H9 (cell line): Measurements from ENCODE around the gene RAD51C. TPM values are rescaled to one million over a fixed set of nuclear protein-coding genes. Genes with fewer than 3 reads are reported as not detected.

Source experiments
- DNase-seq: peaks from one replicate; pipeline ENCODE4 v3.0.0-alpha.2; 2017
- H2AFZ ChIP-seq: one replicate; pipeline ENCODE4 v1.6.1; 2013; ENCODE audit warnings: mild to moderate bottlenecking, low read length, control low read depth, moderate library complexity
- H2AK5ac ChIP-seq: 2 replicates; pipeline ENCODE4 v1.6.1; 2013; ENCODE audit warnings: low read length, control low read depth, mixed read lengths; ENCODE audit not compliant: insufficient read length
- H2BK120ac ChIP-seq: one replicate; pipeline ENCODE4 v1.6.1; 2013; ENCODE audit warnings: low read depth, mild to moderate bottlenecking, low read length, control low read depth, inconsistent platforms; ENCODE audit not compliant: poor library complexity, severe bottlenecking
- H2BK12ac ChIP-seq: 2 replicates; pipeline ENCODE4 v1.6.1; 2013; ENCODE audit warnings: low read length, control low read depth, mixed read lengths, low read depth; ENCODE audit not compliant: insufficient read length
- H2BK15ac ChIP-seq: 2 replicates; pipeline ENCODE4 v1.6.1; 2013; ENCODE audit warnings: low read depth, low read length, control low read depth
- H2BK20ac ChIP-seq: one replicate; pipeline ENCODE4 v1.6.1; 2013; ENCODE audit warnings: low read depth, mild to moderate bottlenecking, low read length, control low read depth, inconsistent platforms; ENCODE audit not compliant: poor library complexity, severe bottlenecking
- H2BK5ac ChIP-seq: 2 replicates; pipeline ENCODE4 v1.6.1; 2013; ENCODE audit warnings: low read length, control low read depth, mixed read lengths; ENCODE audit not compliant: insufficient read length
- H3K14ac ChIP-seq: 2 replicates; pipeline ENCODE4 v1.6.1; 2013; ENCODE audit warnings: low read length, control low read depth; ENCODE audit not compliant: insufficient read depth
- H3K18ac ChIP-seq: 2 replicates; pipeline ENCODE4 v1.6.1; 2013; ENCODE audit warnings: low read depth, mild to moderate bottlenecking, mixed read lengths, low read length, control low read depth; ENCODE audit not compliant: insufficient read length
- H3K23ac ChIP-seq: 2 replicates; pipeline ENCODE4 v1.6.1; 2013; ENCODE audit warnings: low read length, control low read depth, mixed read lengths, low read depth; ENCODE audit not compliant: insufficient read length
- H3K23me2 ChIP-seq: 2 replicates; pipeline ENCODE4 v1.6.1; 2013; ENCODE audit warnings: low read depth, mild to moderate bottlenecking, mixed read lengths, low read length, control low read depth; ENCODE audit not compliant: insufficient read length, poor library complexity, severe bottlenecking
- H3K27ac ChIP-seq: 2 replicates; pipeline ENCODE4 v1.5.1; 2013; ENCODE audit warnings: low read length, control low read depth, mixed read lengths, low read depth; ENCODE audit not compliant: insufficient read length
- H3K27me3 ChIP-seq: 2 replicates; pipeline ENCODE4 v1.6.1; 2013; ENCODE audit warnings: low read length, control low read depth, inconsistent platforms; ENCODE audit not compliant: insufficient read depth
- H3K4ac ChIP-seq: 2 replicates; pipeline ENCODE4 v1.6.1; 2013; ENCODE audit warnings: low read depth, mild to moderate bottlenecking, control low read depth, inconsistent platforms, low read length, moderate library complexity
- H3K4me1 ChIP-seq: 2 replicates; pipeline ENCODE4 v1.6.1; 2013; ENCODE audit warnings: low read length, control low read depth, inconsistent platforms; ENCODE audit not compliant: insufficient read depth
- H3K4me2 ChIP-seq: 2 replicates; pipeline ENCODE4 v1.6.1; 2013; ENCODE audit warnings: low read length, control low read depth, mixed read lengths; ENCODE audit not compliant: insufficient read length, insufficient read depth
- H3K56ac ChIP-seq: 2 replicates; pipeline ENCODE4 v1.6.1; 2013; ENCODE audit warnings: low read depth, mild to moderate bottlenecking, mixed read lengths, low read length, control low read depth; ENCODE audit not compliant: insufficient read length
- H3K79me1 ChIP-seq: 2 replicates; pipeline ENCODE4 v1.6.1; 2013; ENCODE audit warnings: low read depth, mild to moderate bottlenecking, moderate library complexity, low read length, control low read depth, inconsistent platforms; ENCODE audit not compliant: insufficient read depth, poor library complexity, severe bottlenecking
- H3K79me2 ChIP-seq: 2 replicates; pipeline ENCODE4 v1.6.1; 2013; ENCODE audit warnings: low read length, control low read depth, inconsistent platforms; ENCODE audit not compliant: insufficient read depth
- H3K9ac ChIP-seq: 2 replicates; pipeline ENCODE4 v1.6.1; 2013; ENCODE audit warnings: low read length, control low read depth, mixed read lengths; ENCODE audit not compliant: insufficient read length; ENCODE audit errors: extremely low read depth
- H3K9me3 ChIP-seq: one replicate; pipeline ENCODE4 v1.6.1; 2013; ENCODE audit warnings: low read depth, low read length, inconsistent platforms; ENCODE audit not compliant: control insufficient read depth
- H3T11ph ChIP-seq: one replicate; pipeline ENCODE4 v1.6.1; 2013; ENCODE audit warnings: mild to moderate bottlenecking, low read length, control low read depth, inconsistent platforms
- H4K20me1 ChIP-seq: one replicate; pipeline ENCODE4 v1.6.1; 2013; ENCODE audit not compliant: control insufficient read depth, insufficient read length, insufficient read depth
- H4K5ac ChIP-seq: 2 replicates; pipeline ENCODE4 v1.6.1; 2013; ENCODE audit warnings: low read depth, mild to moderate bottlenecking, mixed read lengths, low read length, control low read depth; ENCODE audit not compliant: insufficient read length
- H4K8ac ChIP-seq: replicated peaks from 2 replicates; pipeline ENCODE4 v1.6.1; 2013; ENCODE audit warnings: low read length, control low read depth, mixed read lengths, low read depth; ENCODE audit not compliant: insufficient read length
- H4K91ac ChIP-seq: 2 replicates; pipeline ENCODE4 v1.6.1; 2013; ENCODE audit warnings: low read depth, mild to moderate bottlenecking, moderate library complexity, mixed read lengths, low read length, control low read depth; ENCODE audit not compliant: insufficient read length
- H3K27ac Mint-ChIP-seq, 3 experiments: 2 replicates in 2 of 3; 3 replicates in 1 of 3; pipeline ENCODE4 v1.8.0; 2020 to 2021; ENCODE audit warnings: mixed read lengths in 3 of 3, mild to moderate bottlenecking in 1 of 3, moderate library complexity in 1 of 3
- H3K27me3 Mint-ChIP-seq: 2 replicates; pipeline ENCODE4 v1.8.0; 2021; ENCODE audit warnings: low read depth, mild to moderate bottlenecking, moderate library complexity, mixed read lengths
- H3K36me3 Mint-ChIP-seq, 3 experiments: 2 replicates in 2 of 3; 3 replicates in 1 of 3; pipeline ENCODE4 v1.8.0; 2020 to 2021; ENCODE audit warnings: low read depth in 3 of 3, mixed read lengths in 3 of 3; ENCODE audit not compliant: insufficient read depth in 1 of 3
- H3K4me1 Mint-ChIP-seq, 2 experiments: 2 replicates each; pipeline ENCODE4 v1.8.0; 2020; ENCODE audit warnings: mixed read lengths in 2 of 2
- H3K4me3 Mint-ChIP-seq, 2 experiments: 2 replicates in 1 of 2; 3 replicates in 1 of 2; pipeline ENCODE4 v1.8.0; 2020 to 2021; ENCODE audit warnings: mild to moderate bottlenecking in 2 of 2, mixed read lengths in 2 of 2, moderate library complexity in 1 of 2
- H3K9me3 Mint-ChIP-seq, 2 experiments: 2 replicates in 1 of 2; 3 replicates in 1 of 2; pipeline ENCODE4 v1.8.0; 2020; ENCODE audit warnings: mild to moderate bottlenecking in 2 of 2, mixed read lengths in 2 of 2, moderate library complexity in 1 of 2
- CTCF ChIP-seq: fragments of 200-600 bp; sonication (generic); conservative IDR thresholded peaks from 3 replicates; pipeline ENCODE4 v1.8.0; 2021; ENCODE audit warnings: antibody characterized with exemption, mild to moderate bottlenecking
- WGBS: extraction: QIAGEN DNeasy Blood & Tissue Kit; methylation state at CpG from one replicate; pipeline ENCODE4 v1.1.7; 2013; ENCODE audit warnings: missing lambda C conversion rate, low lambda C conversion rate, mixed read lengths; ENCODE audit not compliant: insufficient read length; ENCODE audit errors: extremely low coverage; 5-methylcytosine and 5-hydroxymethylcytosine counted together
- total RNA-seq: library from RNA; stranded (reverse); gene quantifications from 2 replicates; pipeline ENCODE4 v1.2.1, GENCODE V29; 2021

RAD51C gene
- total RNA-seq, 1 experiment from 2014 or later: 11.3 TPM

GRCh38 chr17:58703137-58703915, 10.9 kb downstream of the RAD51C start:
- Histone ChIP-seq H3K4ac (no peak overlapping the region), H2BK120ac (no peak overlapping the region), H3K4me1 (no peaks in the 10 kb centered on the region), H2BK12ac (no peak overlapping the region), H2BK20ac (no peak overlapping the region), H2AK5ac (no peak overlapping the region), H3K79me1 (no peaks in the 10 kb centered on the region), H4K20me1 (no peaks in the 10 kb centered on the region), H3K4me2 (no peak overlapping the region), H3K14ac (no peak overlapping the region), H3K27me3 (no peaks in the 10 kb centered on the region), H3K23ac (no peak overlapping the region), H4K91ac (no peak overlapping the region), H3K18ac (no peak overlapping the region), H3K27ac (no peak overlapping the region), H3K56ac (no peak overlapping the region), H3T11ph (no peak overlapping the region), H3K23me2 (no peaks in the 10 kb centered on the region), H2BK15ac (no peak overlapping the region), H3K79me2 (no peaks in the 10 kb centered on the region), H2AFZ (no peak overlapping the region), H3K9ac (no peak overlapping the region), H4K5ac (no peak overlapping the region), H3K9me3 (no peaks in the 10 kb centered on the region), H2BK5ac (no peak overlapping the region), H4K8ac (no peak overlapping the region)
- no peaks in the 10 kb centered on the region for H3K4me1 Mint-ChIP-seq
- no peak overlapping the region for H3K27ac Mint-ChIP-seq
- no peaks in the 10 kb centered on the region for H3K27me3 Mint-ChIP-seq
- no CpG with 5 or more reads among the region's 4 CpGs for whole genome bisulfite sequencing
- H3K4me3 Mint-ChIP-seq: no peak overlapping the region
- peaks cover 0 to 3% of the 10 kb centered on the region in 2 experiments; a peak in 2 of 5 replicates for H3K9me3 Mint-ChIP-seq
- DNase-seq: no peak
- peaks cover 7 to 12% (median 9%) of the 10 kb centered on the region in 3 experiments; a peak in 6 of 7 replicates for H3K36me3 Mint-ChIP-seq
- no peak for TF ChIP-seq CTCF
